Middle frontal gyrus (tissue), 1 donor: ENCODE results near the gene LIN54.
"Not testable (repeated sequence)": the region's sequence is repeated elsewhere in the genome, so short reads cannot be mapped to it uniquely, and the experiment has no call there.

Source experiments
- DNase-seq: peaks from one replicate; pipeline ENCODE4 v3.0.0-alpha.2; 2015; ENCODE audit warnings: low spot score; ENCODE audit errors: extremely low spot score

The LIN54 gene

DNA sequence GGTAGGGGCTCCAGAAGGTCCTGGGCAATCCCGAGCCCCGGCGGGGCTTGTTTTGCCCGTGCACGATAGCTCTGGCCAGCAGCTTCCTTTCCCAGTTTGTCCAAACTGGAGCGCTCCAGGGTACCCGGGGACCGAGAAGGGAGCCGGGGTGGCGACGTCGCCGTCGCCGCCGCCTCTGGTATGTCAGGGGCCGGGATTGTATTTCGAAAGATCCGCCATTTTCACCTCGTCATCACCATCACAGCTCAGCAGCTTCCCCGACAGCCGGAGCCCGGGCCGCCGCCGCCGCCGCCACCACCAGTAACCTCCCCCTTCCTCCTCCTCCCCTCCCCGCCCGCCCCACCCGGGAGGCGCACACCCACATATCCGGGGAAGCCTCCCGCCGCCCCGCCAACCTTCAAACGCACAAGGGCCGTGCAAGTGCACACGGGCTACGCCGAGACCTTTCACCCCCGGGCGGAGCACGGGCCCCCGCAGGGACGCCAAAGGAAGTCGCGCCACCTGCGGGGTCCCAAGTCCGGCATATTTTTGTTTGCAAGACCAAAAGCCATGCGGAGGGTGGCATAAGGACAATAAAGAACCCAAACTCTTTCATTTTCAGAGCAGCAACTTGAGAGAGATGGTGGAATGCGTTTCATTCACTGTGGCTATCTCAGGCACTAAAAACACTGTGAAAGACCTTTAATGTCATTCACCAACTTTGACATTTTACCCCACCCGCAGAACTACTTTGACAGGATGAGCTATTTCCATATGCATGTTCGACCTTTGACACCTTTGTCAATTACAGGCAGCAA is at the start of gene LIN54:
Gene LIN54, minus strand, starts transcription at position 302 of the 797 bp plus-strand sequence. CDS start 25,979 bp downstream, outside the sequence.
- no peak for DNase-seq

DNA sequence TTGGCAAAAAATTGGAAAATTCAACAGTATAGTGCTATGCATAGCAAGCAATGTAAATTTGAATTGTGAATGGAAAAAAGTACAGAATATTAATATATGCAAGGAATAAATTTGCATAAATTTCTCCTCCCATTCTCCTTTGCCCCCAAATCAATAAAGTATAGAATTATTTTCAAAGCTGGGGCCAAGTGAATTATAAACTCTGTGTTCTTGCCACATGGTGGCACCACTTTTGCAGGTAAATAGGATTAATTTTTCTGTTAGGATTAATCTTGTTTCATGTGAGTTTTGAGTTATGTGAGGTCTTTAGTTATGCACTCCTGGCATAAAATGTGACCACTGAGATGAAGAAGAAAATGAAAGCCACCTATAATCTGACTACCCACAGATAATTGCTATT is 44.3 kb upstream of the LIN54 start:
- DNase-seq, result no peak

DNA sequence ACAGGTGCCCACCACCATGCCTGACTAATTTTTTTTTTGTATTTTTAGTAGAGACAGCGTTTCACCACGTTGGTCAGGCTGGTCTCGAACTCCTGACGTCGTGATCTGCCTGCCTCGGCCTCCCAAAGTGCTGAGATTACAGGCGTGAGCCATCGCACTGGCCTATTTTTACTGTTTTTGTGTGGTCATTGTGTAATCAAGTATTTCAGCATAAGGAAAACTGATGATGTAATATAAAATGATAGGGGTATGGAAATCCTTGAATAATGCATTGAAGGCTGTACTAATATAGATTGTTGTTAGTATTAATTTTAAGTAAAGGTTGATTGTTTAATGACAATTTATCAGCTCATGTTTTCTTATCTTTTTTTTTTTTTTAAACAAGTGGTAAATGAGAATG is 38.2 kb upstream of the LIN54 start:
- DNase-seq, result not testable (repeated sequence)

DNA sequence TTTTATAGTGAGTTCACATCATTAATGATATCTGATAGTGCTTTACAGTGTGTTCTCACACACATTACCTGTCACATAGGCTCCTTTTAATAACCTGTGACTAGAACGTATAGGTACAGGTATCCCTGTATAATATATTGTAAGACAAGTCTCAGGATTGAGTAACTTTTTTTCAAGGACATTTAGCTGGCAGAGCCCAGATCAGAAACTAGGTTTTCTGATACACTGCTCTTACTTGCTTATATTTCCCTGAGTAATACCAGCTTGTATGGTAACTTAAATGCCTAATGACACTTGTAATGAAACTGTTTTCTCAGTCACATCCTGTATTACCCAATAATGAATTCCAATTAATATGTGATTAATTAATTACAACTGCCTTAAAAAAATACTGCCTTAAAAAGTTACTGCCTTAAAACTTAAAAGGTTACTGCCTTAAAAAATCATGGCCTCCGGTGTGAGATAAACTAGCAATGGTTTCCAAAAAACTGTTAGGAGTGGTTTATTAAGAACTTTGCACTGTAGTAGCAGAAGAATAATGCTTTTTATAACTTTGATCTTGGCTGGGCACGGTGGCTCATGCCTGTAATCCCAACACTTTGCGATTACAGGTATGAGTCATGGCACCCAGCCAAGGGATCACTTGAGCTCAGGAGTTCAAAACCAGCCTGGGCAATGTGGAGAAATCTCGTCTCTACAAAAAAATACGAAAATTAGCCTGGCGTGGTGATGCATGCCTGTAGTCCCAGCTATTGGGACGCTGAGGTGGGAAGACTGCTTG is 36.3 kb upstream of the LIN54 start:
- DNase-seq, result no peak

DNA sequence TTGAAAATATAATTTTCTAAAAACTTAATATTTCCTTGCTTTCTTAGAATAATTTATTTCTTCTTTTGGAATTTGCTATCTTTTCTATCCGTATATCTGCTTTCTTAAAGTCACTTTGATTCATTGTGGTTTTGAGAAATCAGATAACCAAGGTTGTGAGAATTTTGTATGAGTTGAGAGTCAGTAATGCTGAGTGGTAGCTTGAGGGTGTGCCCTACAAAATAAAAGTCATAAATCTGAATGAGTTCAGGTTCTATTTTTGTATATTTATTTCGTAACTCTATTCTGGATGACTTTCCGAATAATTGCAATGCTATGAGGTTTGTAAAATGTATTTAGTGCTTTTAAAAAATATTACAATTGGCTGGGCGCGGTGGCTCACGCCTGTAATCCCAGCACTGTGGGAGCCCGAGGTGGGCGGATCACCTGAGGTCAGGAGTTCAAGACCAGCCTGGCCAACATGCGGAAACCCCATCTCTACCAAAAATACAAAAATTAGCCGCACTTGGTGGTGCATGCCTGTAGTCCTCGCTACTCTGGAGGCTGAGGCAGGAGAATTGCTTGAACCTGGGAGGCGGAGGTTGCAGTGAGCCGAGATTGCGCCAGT is 33.3 kb upstream of the LIN54 start:
- DNase-seq, result no peak

DNA sequence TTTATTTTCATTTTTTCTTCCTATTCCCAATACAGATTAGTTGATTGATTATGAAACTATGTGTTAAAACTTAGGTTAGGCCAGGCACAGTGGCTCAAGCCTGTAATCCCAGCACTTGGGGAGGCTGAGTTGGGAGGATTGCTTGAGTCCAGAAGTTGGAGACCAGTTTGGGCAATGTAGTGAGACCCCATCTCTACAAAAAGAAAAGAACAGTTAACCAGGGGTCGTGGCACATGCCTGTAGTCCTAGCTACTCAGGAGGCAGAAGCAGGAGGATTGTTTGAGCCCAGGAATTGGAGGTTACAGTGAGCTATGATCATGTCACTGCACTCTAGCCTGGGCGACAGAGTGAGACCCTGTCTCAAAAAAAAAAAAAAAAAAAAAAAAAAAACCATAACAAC is 32.5 kb upstream of the LIN54 start:
- DNase-seq, result not testable (repeated sequence)

DNA sequence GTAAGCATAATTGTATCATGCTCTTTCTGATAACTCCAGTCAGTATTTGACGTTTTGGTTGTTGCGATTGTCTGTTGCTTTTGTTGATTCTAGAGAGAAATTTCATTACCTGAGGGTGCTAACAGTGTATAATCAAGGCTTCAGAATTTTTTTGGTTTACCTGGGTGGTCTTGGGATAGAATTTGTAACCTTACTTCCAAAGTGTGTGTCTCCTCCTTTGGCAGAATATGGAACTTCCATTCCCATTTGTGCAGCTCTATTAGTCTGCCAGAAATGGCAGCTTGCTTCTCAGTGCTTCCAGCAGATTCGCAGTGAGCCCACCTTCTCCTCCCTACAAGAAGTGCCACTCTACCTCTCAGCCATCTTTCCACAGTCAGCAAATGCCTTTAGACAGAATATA is 29.6 kb upstream of the LIN54 start:
- no peak for DNase-seq

DNA sequence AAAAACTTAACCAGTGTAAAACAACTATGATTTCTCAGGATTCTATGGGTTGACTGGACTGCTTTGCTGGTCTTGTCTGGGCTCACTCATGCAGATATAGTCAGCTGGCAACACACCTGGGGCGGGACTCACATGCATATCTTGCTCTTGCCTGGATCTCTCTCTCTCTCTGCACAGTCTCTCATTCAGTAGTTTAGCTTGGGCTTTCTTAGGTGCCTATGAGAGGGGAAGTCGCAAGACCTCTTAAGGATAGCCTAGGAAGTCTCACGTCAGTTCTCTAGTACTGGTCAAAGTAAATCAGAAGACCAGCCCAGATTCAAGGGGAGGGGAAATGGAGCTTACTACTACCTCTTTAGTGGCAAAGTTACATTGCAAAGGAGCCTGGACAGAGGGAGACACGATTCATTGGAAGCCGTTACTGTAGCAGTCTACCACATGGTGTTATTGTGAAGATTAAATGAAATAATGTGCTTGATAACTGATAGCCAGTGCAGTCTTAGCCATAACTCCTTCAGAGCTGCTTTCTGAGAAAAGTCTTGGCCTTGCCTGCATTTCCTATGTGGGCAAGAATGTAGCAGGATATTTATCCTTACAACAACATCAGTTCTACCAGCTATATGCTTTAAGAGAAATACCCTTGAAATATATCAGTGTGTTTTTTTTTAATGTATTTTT is 26.5 kb upstream of the LIN54 start:
- no peak for DNase-seq

DNA sequence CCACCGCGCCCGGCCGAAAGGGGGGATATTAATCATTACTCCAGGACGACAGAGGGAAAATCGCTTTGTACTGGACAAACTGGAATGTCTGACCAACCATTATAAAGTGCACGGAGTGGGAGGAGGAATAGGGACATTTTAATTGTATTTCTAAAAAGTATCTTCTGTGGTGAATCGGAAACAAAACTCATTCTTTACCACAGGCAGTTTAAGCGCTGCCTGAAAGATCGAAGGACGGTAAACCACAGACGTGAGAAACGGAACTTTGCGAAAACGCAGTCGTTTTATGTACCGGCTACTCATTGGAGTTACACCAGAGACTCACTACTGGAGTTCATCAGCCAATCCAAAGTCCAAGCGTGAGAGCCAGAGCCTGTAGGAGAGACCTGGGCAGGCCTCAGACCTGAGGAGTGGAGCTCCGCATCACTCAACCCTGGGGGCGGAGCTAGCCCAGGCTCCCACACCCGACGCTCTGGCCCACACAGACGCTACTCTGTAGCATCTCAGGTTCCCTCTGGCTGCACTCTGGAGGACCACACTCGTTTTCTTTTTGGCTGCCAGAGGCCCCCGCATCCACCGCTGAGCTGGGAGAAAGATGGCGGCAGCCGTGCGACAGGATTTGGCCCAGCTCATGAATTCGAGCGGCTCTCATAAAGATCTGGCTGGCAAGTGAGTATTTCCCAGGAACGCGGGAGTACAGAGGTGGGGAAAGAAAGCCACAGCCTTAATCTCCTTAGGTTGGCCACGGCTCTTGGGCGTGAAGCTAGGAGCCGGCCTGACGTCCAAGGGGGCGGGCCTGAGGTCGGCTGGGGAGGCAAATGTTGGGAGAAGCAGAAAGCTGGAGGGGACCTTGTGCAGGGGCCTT is 24.2 kb upstream of the LIN54 start, which contains the start of gene COPS4:
Gene COPS4, plus strand, starts transcription at position 554 of the 865 bp plus-strand sequence. Its CDS starts 42 bp downstream, at position 596.
- peak; percentile 97 for DNase-seq

DNA sequence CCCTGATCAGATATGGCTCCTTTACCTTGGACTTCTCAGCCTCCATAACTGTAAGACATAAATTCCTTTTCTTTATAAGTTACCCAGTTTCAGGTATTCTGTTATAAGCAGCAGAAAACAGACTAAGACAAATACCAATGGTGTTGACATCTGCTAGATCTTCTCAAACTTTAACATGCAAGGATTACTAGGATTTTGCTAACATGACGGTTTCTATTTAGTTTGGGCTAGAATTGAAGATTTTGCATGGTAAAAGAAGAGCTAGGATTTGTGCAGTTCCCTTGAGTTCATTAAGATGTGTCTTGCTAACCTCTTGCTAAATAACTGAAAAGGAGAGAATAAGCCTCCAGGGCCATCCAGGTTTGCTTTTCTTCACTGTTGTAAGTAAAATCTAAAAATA is 19.1 kb upstream of the LIN54 start:
- DNase-seq, result no peak

DNA sequence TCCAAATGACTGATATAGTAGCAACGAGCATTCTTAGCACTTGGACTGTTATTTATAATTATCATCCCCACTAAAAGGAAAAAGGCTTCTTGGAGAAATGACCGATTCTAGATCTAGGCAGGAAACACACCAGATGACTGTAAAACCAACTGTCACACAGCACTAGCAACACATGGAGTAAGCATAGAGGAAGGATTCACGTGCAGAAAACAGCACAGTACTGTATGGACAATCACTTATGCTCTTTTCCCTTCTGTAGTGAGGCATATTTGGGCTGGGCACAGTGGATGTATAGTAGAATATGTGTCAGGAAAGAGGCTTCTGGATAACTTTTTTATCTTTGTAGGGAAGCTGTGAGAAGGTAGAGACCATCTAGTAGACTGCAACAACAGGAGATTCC is 18.4 kb upstream of the LIN54 start:
- no peak for DNase-seq

DNA sequence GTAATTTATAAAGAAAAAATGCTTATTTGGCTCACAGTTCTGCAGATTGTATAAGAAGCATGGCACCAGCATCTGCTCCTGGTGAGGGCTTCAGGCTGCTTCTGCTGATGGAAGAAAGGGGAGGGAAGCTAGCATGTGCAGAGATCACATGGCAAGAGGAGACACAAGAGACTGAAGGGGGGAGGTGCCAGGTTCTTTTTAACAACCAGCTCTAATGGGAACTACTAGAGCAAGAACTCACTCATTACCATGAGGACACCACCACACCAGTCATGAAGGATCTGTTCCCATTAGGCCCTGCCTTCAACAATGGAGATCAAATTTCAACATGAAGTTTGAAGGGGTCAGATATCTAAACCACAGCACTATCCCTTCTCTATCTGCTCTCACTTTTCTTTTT is 14.9 kb upstream of the LIN54 start:
- DNase-seq, result no peak

DNA sequence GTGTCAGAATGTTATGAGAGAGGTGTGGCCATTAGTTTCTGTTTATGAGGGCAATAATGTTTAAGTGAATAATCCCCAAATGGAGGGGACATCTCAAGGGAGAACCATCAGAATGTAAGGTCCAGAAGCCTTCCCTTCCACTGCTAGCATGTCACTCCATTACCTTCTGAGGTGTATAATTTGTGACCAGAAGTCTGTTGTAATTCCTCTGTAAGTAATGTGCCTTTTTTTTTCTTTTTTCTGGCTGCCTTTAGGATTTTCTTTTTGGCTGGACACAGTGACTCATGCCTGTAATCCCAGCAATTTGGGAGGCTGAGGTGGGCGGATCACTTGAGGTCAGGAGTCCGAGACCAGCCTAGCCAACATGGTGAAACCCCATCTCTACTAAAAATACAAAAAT is 13.6 kb upstream of the LIN54 start:
- DNase-seq, result no peak

DNA sequence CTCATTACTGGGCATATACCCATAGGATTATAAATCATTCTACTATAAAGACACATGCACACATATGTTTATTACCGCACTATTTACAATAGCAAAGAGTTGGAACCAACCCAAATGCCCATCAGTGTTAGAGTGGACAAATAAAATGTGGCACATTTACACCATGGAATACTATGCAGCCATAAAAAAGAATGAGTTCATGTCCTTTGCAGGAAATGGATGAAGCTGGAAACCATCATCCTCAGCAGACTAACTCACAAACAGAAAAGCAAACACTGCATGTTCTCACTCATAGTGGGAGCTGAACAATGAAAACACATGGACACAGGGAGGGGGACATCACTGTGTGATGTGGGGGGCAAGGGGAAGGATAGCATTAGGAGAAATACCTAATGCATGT is 13.0 kb upstream of the LIN54 start:
- DNase-seq, result not testable (repeated sequence)

DNA sequence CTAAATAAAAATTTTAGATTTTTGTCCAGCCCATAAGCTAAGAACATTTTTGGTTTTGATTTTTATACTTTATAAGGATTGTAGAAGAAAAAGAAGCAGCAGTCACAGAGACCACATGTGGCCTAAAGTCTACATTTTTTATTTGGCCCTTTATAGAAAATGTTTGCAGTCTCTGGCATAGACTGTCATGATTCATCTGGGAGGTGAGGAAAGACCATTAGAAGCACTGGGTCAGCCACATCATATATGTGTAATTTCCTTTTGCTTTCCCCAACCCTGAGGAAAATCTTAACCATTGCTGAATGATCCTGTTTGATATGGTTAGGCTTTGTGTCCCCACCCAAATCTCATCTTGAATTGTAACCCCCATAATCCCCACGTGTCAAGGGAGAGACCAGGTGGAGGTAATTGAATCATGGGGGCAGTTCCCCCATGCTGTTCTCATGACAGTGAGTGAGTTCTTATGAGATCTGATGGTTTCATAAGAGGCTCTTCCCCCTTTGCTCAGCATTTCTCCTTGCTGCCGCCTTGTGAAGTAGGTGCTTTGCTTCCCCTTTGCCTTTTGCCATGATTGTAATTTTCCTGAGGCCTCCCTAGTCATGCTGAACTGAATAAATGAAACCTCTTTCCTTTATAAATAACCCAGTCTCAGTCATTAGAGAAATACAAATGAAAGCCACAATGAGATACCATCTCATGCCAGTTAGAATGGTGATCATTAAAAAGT is 12.3 kb upstream of the LIN54 start:
- no peak for DNase-seq

DNA sequence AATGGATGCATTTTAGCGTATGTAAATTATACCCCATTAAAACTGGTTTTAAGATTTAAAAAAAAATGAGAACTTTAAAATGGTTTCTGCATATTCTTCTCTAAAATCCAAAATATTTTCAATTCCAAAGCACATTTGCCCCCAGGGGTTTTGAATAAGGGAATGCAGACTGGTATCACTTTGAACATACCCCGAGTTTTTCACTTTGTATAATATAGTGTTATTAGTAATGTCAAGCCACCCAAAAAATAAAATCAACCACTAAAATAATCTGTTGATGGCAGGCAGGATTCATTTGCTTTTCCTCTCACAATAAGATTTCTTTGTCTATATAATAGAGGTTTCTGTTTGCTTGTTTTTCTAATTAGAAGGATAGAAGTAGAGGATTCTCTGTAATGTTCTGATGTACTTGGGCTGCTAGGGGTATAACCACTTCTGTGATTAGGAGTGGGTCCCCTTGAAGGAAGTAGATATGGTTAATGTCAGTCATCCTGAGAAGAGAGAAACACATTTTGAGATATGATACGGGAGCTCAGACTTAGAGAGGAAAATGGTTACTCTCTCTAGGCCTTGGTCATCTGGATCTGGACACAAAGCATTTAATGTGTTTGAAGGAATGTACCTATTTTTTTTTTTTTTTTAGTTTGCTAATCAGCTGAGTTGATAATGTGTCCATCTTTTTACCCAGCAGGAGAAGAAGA is 9.3 kb upstream of the LIN54 start:
- no peak for DNase-seq

DNA sequence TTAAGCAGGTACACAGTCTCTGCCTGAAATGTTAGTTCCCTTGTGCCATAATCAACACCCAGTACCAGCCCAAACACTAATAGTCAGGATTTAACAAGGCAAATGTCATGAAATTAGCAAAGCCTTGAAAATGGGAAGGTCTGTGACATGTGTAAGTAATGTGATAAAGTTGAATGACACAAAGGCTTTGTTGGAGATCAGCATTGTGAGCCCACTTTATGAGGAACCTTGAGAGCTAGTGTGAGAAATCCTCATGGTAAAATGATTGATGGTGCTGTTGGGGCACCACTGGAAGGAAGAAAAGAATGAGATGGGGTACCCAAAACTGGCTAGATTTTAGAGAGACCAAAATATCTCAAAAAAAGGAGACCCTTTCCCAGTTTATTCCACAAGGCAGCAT is 3.3 kb upstream of the LIN54 start:
- no peak for DNase-seq

DNA sequence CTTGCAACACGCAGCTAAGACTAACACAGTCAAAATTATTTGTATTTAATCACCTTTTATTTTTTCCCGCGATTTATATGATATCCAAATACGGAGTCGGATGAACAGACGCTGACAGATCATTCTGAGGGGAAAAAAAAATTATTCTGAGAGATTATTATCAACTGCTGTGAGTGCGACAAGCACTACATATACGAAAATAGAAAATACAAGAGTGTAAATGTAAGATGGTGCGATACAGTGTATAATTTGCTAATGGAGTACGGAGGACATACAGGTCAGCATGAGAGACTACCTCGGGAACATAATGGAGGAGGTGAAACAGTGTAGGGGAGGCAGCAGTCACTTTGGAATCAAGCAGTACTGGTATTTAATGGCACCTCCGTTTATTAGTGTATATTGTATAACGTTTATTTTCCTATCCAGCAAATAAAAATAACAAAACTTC is 2.8 kb upstream of the LIN54 start:
- no peak for DNase-seq

DNA sequence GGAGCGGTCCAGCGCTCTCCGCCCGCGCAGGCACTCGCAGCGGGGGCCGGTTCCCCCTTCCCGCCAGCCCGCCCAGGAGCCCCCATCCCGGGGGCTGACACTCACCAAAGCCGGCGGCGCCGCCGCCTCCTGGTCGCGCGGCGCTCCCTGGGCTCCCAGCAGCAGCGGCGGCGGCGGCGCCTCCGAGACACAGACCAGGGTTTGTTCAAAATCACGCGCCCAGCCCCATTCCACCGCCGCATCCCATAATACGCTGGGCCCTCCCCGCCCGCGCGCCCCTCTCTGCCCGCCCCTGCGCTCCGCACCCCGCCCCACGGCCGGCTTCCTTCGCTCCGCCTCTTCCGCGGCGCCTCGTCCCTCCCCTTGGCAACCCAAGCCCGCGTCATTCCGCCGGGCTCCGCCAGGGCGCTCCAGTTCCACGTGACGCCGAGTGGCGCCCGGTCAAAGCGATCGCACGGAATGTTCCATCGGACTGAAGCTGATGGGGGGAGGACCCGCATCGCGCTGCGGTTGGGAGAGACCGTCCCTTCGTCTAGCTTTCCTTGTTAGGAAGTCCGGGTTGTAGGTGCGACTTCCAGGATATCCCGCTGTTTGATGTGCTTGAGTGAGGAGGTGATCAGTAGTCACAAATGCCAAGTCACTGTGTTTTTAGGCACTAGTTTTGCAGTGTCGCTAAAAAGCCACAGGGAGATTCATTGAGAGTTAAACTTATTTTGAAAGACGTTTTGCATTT is 2.2 kb upstream of the LIN54 start:
- peak; percentile 98 for DNase-seq
